Metanephros (tissue), 1 donor: ENCODE results near the gene GRIK4. TPM values are rescaled to one million over a fixed set of nuclear protein-coding genes. Genes with fewer than 3 reads are reported as not detected.

Experiments used
- total RNA-seq: library from RNA; depleted of rRNA; stranded (reverse); fragments of >200 nt; gene quantifications from one replicate; pipeline ENCODE4 v1.2.3, GENCODE V29; 2014

The GRIK4 gene, protein sequence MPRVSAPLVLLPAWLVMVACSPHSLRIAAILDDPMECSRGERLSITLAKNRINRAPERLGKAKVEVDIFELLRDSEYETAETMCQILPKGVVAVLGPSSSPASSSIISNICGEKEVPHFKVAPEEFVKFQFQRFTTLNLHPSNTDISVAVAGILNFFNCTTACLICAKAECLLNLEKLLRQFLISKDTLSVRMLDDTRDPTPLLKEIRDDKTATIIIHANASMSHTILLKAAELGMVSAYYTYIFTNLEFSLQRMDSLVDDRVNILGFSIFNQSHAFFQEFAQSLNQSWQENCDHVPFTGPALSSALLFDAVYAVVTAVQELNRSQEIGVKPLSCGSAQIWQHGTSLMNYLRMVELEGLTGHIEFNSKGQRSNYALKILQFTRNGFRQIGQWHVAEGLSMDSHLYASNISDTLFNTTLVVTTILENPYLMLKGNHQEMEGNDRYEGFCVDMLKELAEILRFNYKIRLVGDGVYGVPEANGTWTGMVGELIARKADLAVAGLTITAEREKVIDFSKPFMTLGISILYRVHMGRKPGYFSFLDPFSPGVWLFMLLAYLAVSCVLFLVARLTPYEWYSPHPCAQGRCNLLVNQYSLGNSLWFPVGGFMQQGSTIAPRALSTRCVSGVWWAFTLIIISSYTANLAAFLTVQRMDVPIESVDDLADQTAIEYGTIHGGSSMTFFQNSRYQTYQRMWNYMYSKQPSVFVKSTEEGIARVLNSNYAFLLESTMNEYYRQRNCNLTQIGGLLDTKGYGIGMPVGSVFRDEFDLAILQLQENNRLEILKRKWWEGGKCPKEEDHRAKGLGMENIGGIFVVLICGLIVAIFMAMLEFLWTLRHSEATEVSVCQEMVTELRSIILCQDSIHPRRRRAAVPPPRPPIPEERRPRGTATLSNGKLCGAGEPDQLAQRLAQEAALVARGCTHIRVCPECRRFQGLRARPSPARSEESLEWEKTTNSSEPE
- total RNA-seq = 1.4 TPM

GRCh38 chr11:120511116-120511819 lies at the start of gene GRIK4:
Gene GRIK4, plus strand, starts transcription at chr11:120511748. Its CDS starts 148,571 bp downstream, at chr11:120660319.

DNA sequence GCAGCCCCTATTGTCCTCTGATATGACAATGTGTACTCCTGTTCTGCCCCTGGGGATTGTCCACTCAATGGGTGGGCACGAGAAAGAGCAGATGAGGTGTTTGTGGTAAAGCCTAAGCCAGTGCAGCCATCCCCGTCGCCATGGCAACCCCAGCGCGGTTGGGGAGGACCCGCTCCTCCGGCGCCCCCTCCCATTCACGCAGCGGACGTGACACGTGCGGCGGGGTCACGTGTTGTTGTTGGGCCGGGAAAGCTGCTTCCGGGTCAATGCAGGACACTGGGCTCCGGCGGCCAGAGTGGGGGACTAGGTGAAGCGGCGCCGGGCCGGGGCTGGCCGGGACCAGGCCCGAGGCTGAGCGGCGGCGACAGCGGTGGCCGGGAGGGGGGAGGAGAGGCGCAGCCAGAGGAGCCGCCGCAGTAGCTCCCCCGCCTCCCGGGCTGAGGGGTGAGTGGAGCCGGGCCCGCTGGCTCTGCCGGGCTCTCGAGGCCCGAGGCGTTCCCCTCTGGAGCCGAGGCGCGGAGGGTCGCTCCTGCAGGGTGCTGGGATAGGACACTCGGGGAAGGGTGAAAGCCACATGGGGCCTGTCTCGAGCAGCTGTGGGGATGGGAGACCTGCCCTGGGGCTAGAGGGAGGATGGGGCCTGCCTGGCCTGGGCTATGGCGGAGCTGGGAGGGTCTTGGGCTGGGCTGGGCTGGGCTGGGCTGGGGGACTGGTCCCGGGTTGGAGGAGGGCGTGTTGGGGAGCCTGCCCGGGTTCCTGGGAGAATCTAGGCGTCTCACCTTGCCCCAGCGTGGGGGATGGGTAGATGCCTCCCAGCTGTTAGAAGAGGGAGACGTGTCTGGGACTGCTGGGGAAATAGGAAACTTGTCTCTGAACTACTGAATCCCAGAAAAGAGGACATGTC lies 512.6 kb downstream of the GRIK4 start, which contains the start of gene TBCEL:
TBCEL (plus strand) TSS at position 255 of the 904 bp plus-strand sequence. CDS start 21,589 bp downstream, outside the sequence.

Other genes starting within 250 kb of the GRIK4 start
- 8.8 TPM for gene TLCD5, start 186.4 kb upstream of the GRIK4 start, total RNA-seq
- gene ARHGEF12, start 175.3 kb upstream of the GRIK4 start, total RNA-seq = 136 TPM